ENCODE results near the gene GM2A.

The GM2A gene

DNA sequence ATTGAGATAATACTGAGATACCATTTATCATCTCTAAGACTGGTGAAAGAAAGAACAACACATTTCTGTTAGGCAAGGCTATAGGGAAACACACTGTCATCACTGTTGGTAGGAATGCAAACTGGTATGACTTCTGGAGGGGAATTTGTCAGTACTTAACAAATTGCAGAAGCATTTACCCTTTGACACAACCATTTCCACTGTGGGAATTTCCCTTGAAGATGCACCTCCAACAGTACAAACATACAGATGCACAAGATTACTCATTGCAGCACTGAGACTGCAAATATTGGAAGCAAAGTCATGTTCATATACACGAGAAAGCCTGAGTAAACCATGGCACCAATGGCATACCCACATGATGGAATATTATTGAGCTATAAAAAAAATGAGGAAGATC, 17.6 kb downstream of the GM2A start:
- Histone ChIP-seq H3K27me3 (ENCODE audit: insufficient read depth, low read length) (no peaks in the 10 kb centered on the region), H3K4me2 (ENCODE audit: low read length) (no peak overlapping the region), H2BK120ac (ENCODE audit: insufficient read depth, low read length, poor library complexity) (no peak overlapping the region), H3K9ac (ENCODE audit: low read length) (no peak overlapping the region), H3K9me3 (ENCODE audit: insufficient read depth, low read depth, low read length) (no peaks in the 10 kb centered on the region), H4K12ac (ENCODE audit: low read depth, low read length) (no peak overlapping the region), H3K36me3 (ENCODE audit: control insufficient read depth in 1 of 2, insufficient read depth in 2 of 2, low read length in 2 of 2) (peaks cover 3 to 4% of the 10 kb centered on the region in 2 experiments), H4K8ac (ENCODE audit: low read depth, low read length) (no peak overlapping the region), H3K4me1 (ENCODE audit: control insufficient read depth in 1 of 2, insufficient read depth in 2 of 2, low read length in 2 of 2) (peaks cover 19 to 27% of the 10 kb centered on the region in 2 experiments), H3K4ac (ENCODE audit: low read depth, low read length) (no peak overlapping the region), H2AK5ac (ENCODE audit: low read length) (no peak overlapping the region), H3K79me2 (ENCODE audit: control insufficient read depth, insufficient read depth, low read length, poor library complexity) (no peaks in the 10 kb centered on the region), H3K14ac (ENCODE audit: low read length) (no peak overlapping the region), H2BK5ac (ENCODE audit: low read depth, low read length, poor library complexity) (no peak overlapping the region), H3K18ac (ENCODE audit: low read length) (no peak overlapping the region), H3K79me1 (ENCODE audit: low read length) (peaks cover 2% of the 10 kb centered on the region), H2BK12ac (ENCODE audit: low read length) (no peak overlapping the region), H3K27ac (ENCODE audit: low read depth, low read length) (no peak overlapping the region), H4K91ac (ENCODE audit: low read depth, low read length) (no peak overlapping the region), H3K4me3 (ENCODE audit: low read depth, low read length) (no peak overlapping the region), H2AFZ (ENCODE audit: insufficient read depth, low read length, poor library complexity) (no peak overlapping the region), H3K23ac (ENCODE audit: low read length) (no peak overlapping the region)
- WGBS (ENCODE audit: extremely low coverage, insufficient coverage, insufficient read length) = no CpG with 5 or more reads among the region's 1 CpG
- DNase-seq = peak; percentile 85 to 95

DNA sequence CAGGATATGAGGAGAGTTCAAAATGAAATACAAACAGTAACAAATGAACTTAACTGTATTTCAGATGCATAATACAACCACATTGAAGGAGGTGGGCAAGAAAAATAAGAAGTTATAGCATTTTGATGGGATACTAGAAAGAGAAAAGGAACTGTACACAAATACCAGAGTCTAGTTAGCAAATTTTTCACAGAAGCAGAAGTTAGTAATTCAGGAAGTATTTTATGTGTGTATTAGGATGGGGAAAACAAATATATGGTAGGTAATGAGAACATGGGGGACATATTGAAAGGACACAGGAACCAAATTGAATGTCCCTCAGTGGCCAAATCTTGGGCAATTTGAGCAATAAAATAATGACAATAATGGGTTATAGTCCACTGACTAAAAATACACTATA, 18.4 kb downstream of the GM2A start:
- Histone ChIP-seq H4K8ac (ENCODE audit: low read depth, low read length) (no peak overlapping the region), H4K12ac (ENCODE audit: low read depth, low read length) (no peak overlapping the region), H2AFZ (ENCODE audit: insufficient read depth, low read length, poor library complexity) (no peak overlapping the region), H2AK5ac (ENCODE audit: low read length) (no peak overlapping the region), H3K36me3 (ENCODE audit: control insufficient read depth in 1 of 2, insufficient read depth in 2 of 2, low read length in 2 of 2) (peaks cover 3 to 4% of the 10 kb centered on the region in 2 experiments), H3K9me3 (ENCODE audit: insufficient read depth, low read depth, low read length) (no peaks in the 10 kb centered on the region), H3K4me1 (ENCODE audit: control insufficient read depth in 1 of 2, insufficient read depth in 2 of 2, low read length in 2 of 2) (peaks cover 19 to 27% of the 10 kb centered on the region in 2 experiments), H3K4ac (ENCODE audit: low read depth, low read length) (no peak overlapping the region), H3K27me3 (ENCODE audit: insufficient read depth, low read length) (no peaks in the 10 kb centered on the region), H3K79me2 (ENCODE audit: control insufficient read depth, insufficient read depth, low read length, poor library complexity) (no peaks in the 10 kb centered on the region), H3K14ac (ENCODE audit: low read length) (no peak overlapping the region), H3K79me1 (ENCODE audit: low read length) (peaks cover 2% of the 10 kb centered on the region), H3K18ac (ENCODE audit: low read length) (no peak overlapping the region), H2BK120ac (ENCODE audit: insufficient read depth, low read length, poor library complexity) (no peak overlapping the region), H3K23ac (ENCODE audit: low read length) (no peak overlapping the region), H4K91ac (ENCODE audit: low read depth, low read length) (no peak overlapping the region), H3K4me2 (ENCODE audit: low read length) (no peak overlapping the region), H3K4me3 (ENCODE audit: low read depth, low read length) (no peak overlapping the region), H2BK5ac (ENCODE audit: low read depth, low read length, poor library complexity) (no peak overlapping the region), H2BK12ac (ENCODE audit: low read length) (no peak overlapping the region), H3K9ac (ENCODE audit: low read length) (no peak overlapping the region), H3K27ac (ENCODE audit: low read depth, low read length) (no peak overlapping the region)
- DNase-seq = no peak

DNA sequence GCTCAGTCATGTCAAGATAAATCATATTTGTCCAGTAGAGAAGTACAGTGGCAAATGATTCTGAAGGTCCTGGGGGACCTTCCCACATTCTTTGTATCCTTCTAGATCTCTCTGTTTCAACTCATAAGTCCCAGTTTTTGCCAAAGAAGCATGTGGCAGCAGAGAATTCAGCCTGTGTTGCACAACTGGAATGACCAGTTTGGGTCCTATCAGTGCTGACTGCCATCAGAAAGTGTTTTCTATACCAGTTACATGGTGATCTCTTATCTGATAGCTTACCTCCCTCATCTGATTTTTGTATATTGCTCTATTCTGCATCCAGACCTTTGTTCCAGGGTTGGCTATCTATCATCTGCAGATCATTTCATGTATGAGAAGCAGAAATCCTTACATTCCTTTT, 21.7 kb downstream of the GM2A start:
- no peak overlapping the region for H3K14ac ChIP-seq (ENCODE audit: low read length)

DNA sequence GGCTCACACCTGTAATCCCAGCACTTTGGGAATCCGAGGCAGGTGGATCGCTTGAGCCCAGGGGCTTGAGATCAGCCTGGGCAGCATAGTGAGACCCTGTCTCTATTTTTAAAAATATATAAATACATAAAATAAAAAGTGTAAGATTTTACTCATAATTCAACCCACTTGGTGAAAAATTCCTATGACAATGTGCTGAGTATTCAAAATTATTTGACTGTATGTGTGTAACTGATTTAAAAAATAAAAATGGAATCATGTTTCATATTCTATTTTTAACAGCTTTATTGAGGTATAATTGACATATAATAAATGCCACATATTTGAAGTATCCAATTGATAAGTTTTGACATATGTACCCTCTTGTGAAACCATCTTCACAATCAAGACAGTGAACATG, 22.8 kb downstream of the GM2A start:
- H3K14ac ChIP-seq (ENCODE audit: low read length) = no peak overlapping the region
- peaks cover 6% of the 10 kb centered on the region in 2 experiments for H3K4me1 ChIP-seq (ENCODE audit: control insufficient read depth in 1 of 2, insufficient read depth in 2 of 2, low read length in 2 of 2)
- H4K8ac ChIP-seq (ENCODE audit: low read depth, low read length) = no peak overlapping the region
- H3K9ac ChIP-seq (ENCODE audit: low read length) = no peak overlapping the region
- no peak overlapping the region for H2BK120ac ChIP-seq (ENCODE audit: insufficient read depth, low read length, poor library complexity)
- no peak overlapping the region for H2BK12ac ChIP-seq (ENCODE audit: low read length)
- H2BK5ac ChIP-seq (ENCODE audit: low read depth, low read length, poor library complexity) = no peak overlapping the region
- H2AK5ac ChIP-seq (ENCODE audit: low read length) = no peak overlapping the region
- no CpG with 5 or more reads among the region's 2 CpGs for WGBS (ENCODE audit: extremely low coverage, insufficient coverage, insufficient read length)
- H3K27me3 ChIP-seq (ENCODE audit: insufficient read depth, low read length) = no peaks in the 10 kb centered on the region
- no peak overlapping the region for H4K12ac ChIP-seq (ENCODE audit: low read depth, low read length)
- no peak overlapping the region for H3K4me2 ChIP-seq (ENCODE audit: low read length)
- H3K18ac ChIP-seq (ENCODE audit: low read length) = no peak overlapping the region
- H4K91ac ChIP-seq (ENCODE audit: low read depth, low read length) = no peak overlapping the region
- DNase-seq = no peak
- peaks cover under 1% of the 10 kb centered on the region for H3K9me3 ChIP-seq (ENCODE audit: insufficient read depth, low read depth, low read length)
- H3K27ac ChIP-seq (ENCODE audit: low read depth, low read length) = no peak overlapping the region
- no peaks in the 10 kb centered on the region for H3K79me2 ChIP-seq (ENCODE audit: control insufficient read depth, insufficient read depth, low read length, poor library complexity)
- no peaks in the 10 kb centered on the region for H3K79me1 ChIP-seq (ENCODE audit: low read length)
- no peak overlapping the region for H2AFZ ChIP-seq (ENCODE audit: insufficient read depth, low read length, poor library complexity)
- no peaks in the 10 kb centered on the region for H3K36me3 ChIP-seq (ENCODE audit: control insufficient read depth in 1 of 2, insufficient read depth in 2 of 2, low read length in 2 of 2)
- H3K23ac ChIP-seq (ENCODE audit: low read length) = no peak overlapping the region
- H3K4me3 ChIP-seq (ENCODE audit: low read depth, low read length) = no peak overlapping the region
- H3K4ac ChIP-seq (ENCODE audit: low read depth, low read length) = no peak overlapping the region

More for the DNA sequence above, 21.7 kb downstream of the GM2A start:
- Histone ChIP-seq H2AK5ac (ENCODE audit: low read length) (no peak overlapping the region), H3K4me2 (ENCODE audit: low read length) (peak overlapping the region; percentile 44), H2AFZ (ENCODE audit: insufficient read depth, low read length, poor library complexity) (no peak overlapping the region), H2BK120ac (ENCODE audit: insufficient read depth, low read length, poor library complexity) (no peak overlapping the region), H4K12ac (ENCODE audit: low read depth, low read length) (no peak overlapping the region), H4K91ac (ENCODE audit: low read depth, low read length) (no peak overlapping the region), H3K23ac (ENCODE audit: low read length) (no peak overlapping the region), H3K4me1 (ENCODE audit: control insufficient read depth in 1 of 2, insufficient read depth in 2 of 2, low read length in 2 of 2) (peaks cover 10% of the 10 kb centered on the region in 2 experiments), H4K8ac (ENCODE audit: low read depth, low read length) (no peak overlapping the region), H2BK5ac (ENCODE audit: low read depth, low read length, poor library complexity) (no peak overlapping the region), H3K27me3 (ENCODE audit: insufficient read depth, low read length) (no peaks in the 10 kb centered on the region), H3K79me1 (ENCODE audit: low read length) (no peaks in the 10 kb centered on the region), H3K36me3 (ENCODE audit: control insufficient read depth in 1 of 2, insufficient read depth in 2 of 2, low read length in 2 of 2) (no peaks in the 10 kb centered on the region), H3K4ac (ENCODE audit: low read depth, low read length) (no peak overlapping the region), H3K27ac (ENCODE audit: low read depth, low read length) (peak overlapping the region; percentile 26), H3K9ac (ENCODE audit: low read length) (no peak overlapping the region), H3K9me3 (ENCODE audit: insufficient read depth, low read depth, low read length) (no peaks in the 10 kb centered on the region), H2BK12ac (ENCODE audit: low read length) (no peak overlapping the region), H3K4me3 (ENCODE audit: low read depth, low read length) (no peak overlapping the region), H3K18ac (ENCODE audit: low read length) (no peak overlapping the region), H3K79me2 (ENCODE audit: control insufficient read depth, insufficient read depth, low read length, poor library complexity) (no peaks in the 10 kb centered on the region)
- DNase-seq = peak; percentile 88 to 97

Data from trophoblast cell (in vitro differentiated cells and primary cell).